ENCODE measurements around the gene PPFIA4. TPM values are rescaled to one million over a fixed set of nuclear protein-coding genes. Genes with fewer than 3 reads are reported as not detected.

Gene PPFIA4
- total and polyA plus RNA-seq, 2 donors (not counting 3 experiments of a cell fraction or from before 2014, with no cell fraction given), result 0.17 to 0.22 TPM

- DNase-seq (ENCODE audit: low read depth, low spot score) (peak; percentile 44), FAIRE-seq (peak; percentile 58)
- H3K79me2 ChIP-seq (ENCODE audit: control insufficient read depth, insufficient read depth, low read length), result no peaks in the 10 kb centered on the region
- H4K20me1 ChIP-seq (replicated peaks; ENCODE audit: control insufficient read depth, extremely low read depth, insufficient read depth, low read length), result no peaks in the 10 kb centered on the region
- dilution Hi-C loops (cut with MboI; ENCODE audit: extremely low pct_ligation_motif_present, low sequenced_read_pairs), result no loop called here
- intact Hi-C loops (cut with micrococcal nuclease), result no loop called here
- H3K4me1 ChIP-seq (ENCODE audit: control insufficient read depth, extremely low read depth, insufficient read depth, low read length), result no peaks in the 10 kb centered on the region
- no peaks in the 10 kb centered on the region for H3K9me1 ChIP-seq (replicated peaks; ENCODE audit: control insufficient read depth, extremely low read depth, insufficient read depth, low read length)
- no peaks in the 10 kb centered on the region for H3K9me3 ChIP-seq (replicated peaks; ENCODE audit: control insufficient read depth, insufficient read depth, low read length)
- H2AFZ ChIP-seq (ENCODE audit: low read depth, low read length), result no peak overlapping the region
- TF ChIP-seq CTCF (IDR thresholded peaks at IDR 0.05; ENCODE audit: extremely low read depth in 1 of 2, insufficient read depth in 1 of 2, low read depth in 1 of 2, low read length in 2 of 2), result no peak
- TF ChIP-seq EZH2 (IDR thresholded peaks at IDR 0.05; ENCODE audit: borderline replicate concordance, low read depth, low read length, severe bottlenecking), result no peak
- TF ChIP-seq FOS (IDR thresholded peaks at IDR 0.05; ENCODE audit: borderline replicate concordance, insufficient read depth, low read length), result peak; percentile 87
- TF ChIP-seq JUN (IDR thresholded peaks at IDR 0.05; ENCODE audit: borderline replicate concordance, insufficient read depth, insufficient read length, low read depth), result peak; percentile 33
- no peak for TF ChIP-seq MYC (IDR thresholded peaks at IDR 0.05; ENCODE audit: low read depth, low read length)
- TF ChIP-seq POLR2A (IDR thresholded peaks at IDR 0.05; ENCODE audit: low read depth, low read length), result no peak
- no peak for TF ChIP-seq MAX (IDR thresholded peaks at IDR 0.05; ENCODE audit: insufficient read depth, insufficient read length)
- no peak for TF ChIP-seq GATA2 (IDR thresholded peaks at IDR 0.05; ENCODE audit: insufficient read depth, insufficient read length, low read depth, low read length)
- TF ChIP-seq POLR2AphosphoS5 (IDR thresholded peaks at IDR 0.05; ENCODE audit: insufficient read depth, low read depth, low read length), result no peak
- H3K4me2 ChIP-seq (ENCODE audit: insufficient read depth, low read length), result no peak overlapping the region
- no peaks in the 10 kb centered on the region for H3K36me3 ChIP-seq (ENCODE audit: control insufficient read depth in 2 of 2, extremely low read depth in 1 of 2, insufficient read depth in 2 of 2, low read length in 2 of 2)
- H3K9ac ChIP-seq (replicated peaks; ENCODE audit: extremely low read depth, insufficient read depth, low read length), result no peak overlapping the region
- ChIA-PET POLR2A (no interaction called here), CTCF (interaction anchor here (0.6 to 7.5 kb wide), 4 partner anchors 7 to 226 kb away, joined by 3 to 33 read pairs (median 4); no protein-coding TSS in a partner anchor)
- no TSS peak for BruUV-seq (replicated peaks)
- H3K27ac ChIP-seq (ENCODE audit: insufficient read depth, low read depth, low read length), result no peak overlapping the region
- no peak overlapping the region for H3K4me3 ChIP-seq (replicated peaks in 1 of 3; ENCODE audit: insufficient read depth in 1 of 3, low read depth in 1 of 3, low read length in 3 of 3)
- peaks cover 0 to 2% of the 10 kb centered on the region in 2 experiments for H3K27me3 ChIP-seq (ENCODE audit: control insufficient read depth in 2 of 2, insufficient read depth in 2 of 2, low read length in 2 of 2)
Measured at GRCh38 chr1:203046984-203047630, 20.8 kb downstream of the PPFIA4 start.

All from endothelial cell of umbilical vein (primary cell).